Measurements from ENCODE around the gene TNN. TPM values are rescaled to one million over a fixed set of nuclear protein-coding genes. Genes with fewer than 3 reads are reported as not detected.

Gene TNN
- total RNA-seq, 1 experiment from 2014 or later, result not detected

DNA sequence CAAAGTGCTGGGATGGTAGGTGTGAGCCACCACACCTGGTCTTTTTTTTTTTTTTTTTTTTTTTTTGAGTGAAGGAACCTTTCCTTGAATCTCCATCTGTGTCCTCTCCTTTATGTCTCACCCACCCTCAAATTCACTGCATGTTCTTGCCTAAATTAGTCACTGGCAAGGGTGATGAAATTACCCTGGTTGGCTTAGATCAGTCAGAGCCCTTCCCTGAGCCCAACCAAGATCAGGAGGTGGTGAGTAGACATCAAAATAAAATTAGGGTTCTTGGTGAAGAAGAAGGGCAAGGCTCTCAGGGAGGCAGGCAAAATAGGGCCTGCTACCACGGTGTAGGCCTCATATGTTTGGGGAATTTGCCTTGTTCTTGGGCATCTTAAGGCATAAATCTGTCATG, 5.3 kb upstream of the TNN start:
- no peak for DNase-seq (ENCODE audit: low spot score)
- in situ Hi-C loops (cut with HindIII; ENCODE audit: low sequenced_read_pairs), result no loop called here

DNA sequence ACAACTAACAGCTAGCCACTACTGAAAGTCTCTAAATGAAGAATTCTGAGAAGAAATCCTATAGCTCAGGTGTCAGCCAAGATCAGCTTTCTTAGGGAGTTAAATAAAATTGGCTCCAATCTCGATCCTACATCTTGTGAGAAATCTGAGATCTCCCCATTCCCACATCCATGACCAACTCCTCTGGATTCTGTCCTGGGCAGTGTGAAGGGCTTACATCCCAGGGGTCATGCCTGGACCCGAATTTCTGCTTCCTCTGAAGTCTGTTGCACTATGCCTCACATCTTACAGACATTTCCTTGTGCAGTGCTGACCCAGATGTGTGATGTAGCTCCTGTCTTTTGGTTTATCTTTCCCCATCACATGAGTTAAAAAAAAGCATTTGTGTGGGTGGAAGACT, 4.8 kb upstream of the TNN start:
- DNase-seq (ENCODE audit: low spot score), result no peak
- in situ Hi-C loops (cut with HindIII; ENCODE audit: low sequenced_read_pairs), result no loop called here

DNA sequence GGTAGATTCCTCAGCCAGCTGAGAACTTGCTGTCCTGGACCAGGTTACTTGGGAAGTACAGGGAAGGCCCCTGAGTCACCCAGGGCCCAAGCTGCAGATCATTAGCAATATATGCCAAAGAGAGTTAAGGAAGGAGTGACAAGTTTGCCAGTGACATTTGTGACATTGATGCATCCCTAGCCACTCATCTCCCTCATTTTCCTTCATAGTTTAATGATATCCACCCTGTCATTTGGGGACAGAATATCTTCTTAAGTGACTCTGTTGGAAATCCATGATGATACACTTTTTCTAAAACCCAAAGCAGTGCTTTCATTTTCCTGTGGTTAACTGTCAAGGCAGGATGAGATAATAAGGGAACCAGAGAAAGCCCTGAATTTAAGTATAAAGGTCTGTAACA, 3.2 kb downstream of the TNN start:
- in situ Hi-C loops (cut with HindIII; ENCODE audit: low sequenced_read_pairs), result no loop called here
- no peak for DNase-seq (ENCODE audit: low spot score)

DNA sequence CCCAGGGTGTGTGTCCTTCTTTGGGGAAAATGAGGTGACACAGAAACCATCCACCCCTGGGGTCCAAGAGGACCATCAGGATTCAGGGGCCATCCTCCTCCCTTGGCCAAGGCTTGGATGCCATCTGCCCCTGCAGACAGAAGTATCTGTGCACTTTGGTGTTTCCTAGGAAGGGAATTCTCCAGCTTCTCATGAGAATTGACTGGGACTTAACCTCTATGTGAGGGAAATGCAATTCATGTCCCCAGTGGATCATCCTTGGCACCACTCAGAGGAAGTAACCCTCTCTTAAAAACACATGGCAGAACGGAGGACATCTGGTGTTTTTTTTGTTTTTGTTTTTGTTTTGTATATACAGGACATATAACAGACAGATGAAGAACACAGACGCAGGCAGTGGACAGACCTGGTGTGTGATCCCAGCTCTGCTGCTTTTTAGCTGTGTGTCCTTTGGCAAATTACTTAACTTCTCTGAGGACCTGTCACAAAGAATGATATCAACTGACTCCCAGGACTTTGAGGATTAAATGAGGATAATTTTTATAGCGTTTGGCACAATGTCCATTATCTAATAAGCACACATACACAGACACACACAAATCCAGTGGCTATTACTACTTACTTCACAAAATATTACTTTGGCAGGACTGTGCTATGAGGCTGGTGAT, 3.8 kb downstream of the TNN start:
- DNase-seq (ENCODE audit: low spot score), result no peak
- in situ Hi-C loops (cut with HindIII; ENCODE audit: low sequenced_read_pairs), result no loop called here

DNA sequence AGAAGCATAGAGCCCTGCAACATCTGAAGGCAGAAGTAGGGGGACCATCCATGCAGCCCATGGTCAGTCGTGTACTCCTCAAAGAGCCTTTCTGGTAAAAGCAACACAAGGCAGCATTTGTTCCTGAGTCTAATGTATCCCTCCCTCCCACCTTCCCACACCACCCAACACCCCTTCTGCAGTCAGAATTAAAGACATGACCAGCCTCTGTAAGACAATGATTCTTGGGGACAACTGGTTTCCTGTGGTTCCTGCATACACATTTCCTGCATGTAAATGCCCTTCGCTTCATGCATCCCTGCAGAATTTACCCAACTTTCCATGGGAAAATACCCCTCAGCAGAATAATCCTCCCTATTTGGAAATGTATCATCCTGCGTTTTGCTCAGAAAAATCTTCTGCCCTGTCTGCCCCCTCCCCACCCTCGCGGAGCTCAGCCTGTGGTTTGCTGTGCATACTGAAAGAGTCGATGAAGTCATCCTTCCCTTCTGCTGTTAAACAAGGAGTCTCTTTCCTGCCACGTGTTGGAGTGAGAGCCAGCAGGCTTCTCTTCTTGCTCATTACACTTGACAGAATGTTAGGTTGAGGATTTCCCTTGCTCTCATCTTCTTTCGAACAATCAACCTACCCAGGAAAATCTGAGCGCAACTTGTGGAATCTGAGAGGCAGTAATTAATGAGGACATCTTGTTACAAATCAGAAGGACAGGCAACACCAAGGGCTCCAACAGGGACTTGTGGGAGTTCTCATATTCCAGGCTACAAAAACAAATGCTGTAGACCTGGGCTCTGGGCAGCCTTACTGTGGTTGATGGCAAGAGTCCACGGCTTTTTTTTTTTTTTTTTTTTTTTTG, 4.7 kb downstream of the TNN start:
- peak; percentile 18 for DNase-seq (ENCODE audit: low spot score)
- in situ Hi-C loops (cut with HindIII; ENCODE audit: low sequenced_read_pairs), result no loop called here

DNA sequence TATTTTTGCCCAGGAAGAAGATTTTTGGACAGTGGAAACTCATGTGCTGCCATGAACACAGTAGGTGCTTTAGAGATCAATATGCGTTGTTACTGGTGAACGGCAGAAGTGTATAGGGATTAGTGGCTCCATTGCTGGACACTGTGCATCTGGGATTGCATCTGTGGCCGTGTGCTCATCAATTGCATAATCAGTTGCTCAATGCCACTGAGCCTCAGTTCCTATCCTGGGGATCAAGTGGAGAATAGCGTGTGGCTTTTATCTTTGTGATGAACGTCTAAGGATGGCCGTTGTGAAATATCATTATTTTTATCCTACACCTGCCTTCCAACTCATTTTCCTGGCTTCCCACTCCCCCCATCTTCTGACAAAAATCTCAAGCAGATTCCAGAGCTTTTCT, 5.4 kb downstream of the TNN start:
- no peak for DNase-seq (ENCODE audit: low spot score)
- in situ Hi-C loops (cut with HindIII; ENCODE audit: low sequenced_read_pairs), result no loop called here

DNA sequence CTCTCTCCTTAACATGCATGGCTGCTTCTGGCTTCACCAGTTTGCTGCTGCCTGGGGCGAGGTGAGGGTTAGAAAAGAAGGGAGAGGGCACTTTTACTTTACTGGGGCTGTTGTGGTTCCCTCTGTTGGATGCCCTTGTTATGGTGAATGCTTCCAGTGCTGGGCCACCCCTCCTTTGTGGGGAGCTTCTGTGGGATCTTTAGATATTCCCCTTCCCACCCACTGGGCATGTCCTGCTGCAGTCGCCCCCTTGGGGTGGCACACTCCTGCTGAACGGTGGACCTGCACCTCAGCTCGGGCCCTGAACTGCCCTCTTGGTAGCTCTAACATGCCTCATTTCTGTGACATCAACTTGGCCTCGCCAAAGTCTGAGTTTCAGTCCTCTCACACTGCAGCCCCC, 6.0 kb downstream of the TNN start:
- in situ Hi-C loops (cut with HindIII; ENCODE audit: low sequenced_read_pairs), result no loop called here
- no peak for DNase-seq (ENCODE audit: low spot score)

DNA sequence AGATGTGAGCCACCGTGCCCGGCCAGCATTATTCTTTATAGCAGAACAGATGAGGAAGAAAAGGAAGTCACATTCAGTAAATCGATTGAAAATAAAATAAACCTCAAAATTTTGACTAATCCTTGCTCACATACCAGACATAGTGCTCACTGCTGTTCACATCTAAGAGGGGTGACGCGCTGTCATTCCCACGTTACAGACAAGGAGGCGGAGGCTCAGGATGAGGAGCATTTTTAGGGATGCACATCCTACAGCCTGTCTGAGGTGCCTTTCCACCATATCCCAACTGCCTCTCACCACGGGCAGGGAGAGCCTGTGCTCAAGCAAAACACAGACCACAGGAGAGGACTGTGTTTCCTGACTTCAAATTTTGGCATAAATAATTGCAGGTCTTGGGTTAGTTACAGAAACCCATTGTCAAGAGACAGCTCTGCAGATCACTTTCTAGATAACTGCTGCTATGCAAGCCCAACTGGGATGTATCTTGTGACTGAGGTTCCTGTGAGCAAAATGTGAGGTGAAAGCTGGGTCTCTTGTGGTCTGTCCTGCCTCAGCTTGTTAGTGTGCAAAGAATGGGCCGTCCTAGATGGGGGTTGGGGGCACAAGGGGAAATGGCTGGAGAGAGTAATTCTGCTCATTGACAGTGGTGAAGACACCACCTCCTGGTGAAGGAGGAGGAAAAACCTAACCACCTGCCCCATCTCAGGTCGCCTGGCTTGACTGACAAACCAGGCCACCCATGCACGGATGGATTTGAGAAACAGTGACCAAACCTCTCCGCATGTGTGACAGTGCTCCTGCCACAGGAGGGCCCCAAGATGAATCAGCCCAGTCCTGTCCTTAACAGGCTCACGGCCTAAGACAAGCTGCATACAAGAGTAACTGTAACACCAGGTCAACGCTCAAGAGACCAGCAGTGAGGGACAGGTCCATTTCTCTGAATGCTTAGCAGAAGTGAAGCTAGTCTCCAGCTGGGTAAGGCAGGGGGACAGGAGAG, 8.2 kb downstream of the TNN start:
- DNase-seq (ENCODE audit: low spot score), result no peak
- in situ Hi-C loops (cut with HindIII; ENCODE audit: low sequenced_read_pairs), result no loop called here

DNA sequence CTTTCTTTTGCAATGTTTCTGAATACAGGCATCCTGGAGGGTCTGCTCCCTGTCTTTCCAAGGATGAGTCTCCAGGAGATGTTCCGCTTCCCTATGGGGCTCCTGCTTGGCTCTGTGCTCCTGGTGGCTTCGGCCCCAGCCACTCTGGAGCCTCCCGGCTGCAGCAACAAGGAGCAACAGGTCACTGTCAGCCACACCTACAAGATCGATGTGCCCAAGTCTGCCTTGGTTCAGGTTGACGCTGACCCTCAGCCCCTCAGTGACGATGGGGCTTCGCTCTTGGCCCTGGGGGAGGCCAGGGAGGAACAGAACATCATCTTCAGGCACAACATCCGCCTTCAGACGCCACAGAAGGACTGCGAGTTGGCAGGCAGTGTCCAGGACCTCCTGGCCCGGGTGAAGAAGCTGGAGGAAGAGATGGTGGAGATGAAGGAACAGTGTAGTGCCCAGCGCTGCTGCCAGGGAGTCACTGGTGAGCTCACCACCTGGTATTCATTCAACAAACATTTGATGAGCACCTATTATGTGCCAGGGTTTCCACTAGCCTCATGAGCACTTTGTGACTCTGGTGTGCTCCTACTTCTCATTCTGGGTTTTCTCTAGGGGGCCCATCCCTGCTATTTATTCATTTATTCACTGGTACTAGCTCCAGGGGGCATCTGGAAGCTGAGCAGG, 9.9 kb downstream of the TNN start:
- in situ Hi-C loops (cut with HindIII; ENCODE audit: low sequenced_read_pairs), result no loop called here
- no peak for DNase-seq (ENCODE audit: low spot score)

DNA sequence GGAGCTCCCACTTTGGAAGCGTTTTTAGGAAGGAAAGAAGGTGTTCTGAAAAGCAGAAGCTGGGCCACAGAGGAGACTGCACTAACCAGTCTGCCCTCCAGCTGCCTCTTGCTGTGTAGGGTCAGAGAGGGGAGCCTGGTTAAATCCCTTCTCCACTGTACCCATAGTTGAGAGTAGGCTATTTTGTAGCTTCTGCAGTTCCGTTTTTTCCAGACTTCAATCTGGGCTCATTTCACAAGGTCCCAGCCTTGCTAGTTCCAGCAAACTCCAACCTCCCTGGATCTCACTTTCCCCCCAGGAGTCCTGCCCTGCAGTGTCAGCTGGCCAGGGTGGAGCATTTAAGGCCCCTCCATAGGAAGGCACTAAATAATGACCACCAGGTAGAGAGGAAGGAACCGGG, 11.0 kb downstream of the TNN start:
- DNase-seq (ENCODE audit: low spot score), result no peak
- in situ Hi-C loops (cut with HindIII; ENCODE audit: low sequenced_read_pairs), result no loop called here

DNA sequence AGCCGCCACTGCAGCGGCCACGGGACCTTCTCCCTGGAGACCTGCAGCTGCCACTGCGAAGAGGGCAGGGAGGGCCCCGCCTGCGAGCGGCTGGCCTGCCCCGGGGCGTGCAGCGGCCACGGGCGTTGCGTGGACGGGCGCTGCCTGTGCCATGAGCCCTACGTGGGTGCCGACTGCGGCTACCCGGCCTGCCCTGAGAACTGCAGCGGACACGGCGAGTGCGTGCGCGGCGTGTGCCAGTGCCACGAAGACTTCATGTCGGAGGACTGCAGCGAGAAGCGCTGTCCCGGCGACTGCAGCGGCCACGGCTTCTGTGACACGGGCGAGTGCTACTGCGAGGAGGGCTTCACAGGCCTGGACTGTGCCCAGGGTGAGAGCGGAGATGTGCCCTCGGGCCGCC, 11.7 kb downstream of the TNN start:
- in situ Hi-C loops (cut with HindIII; ENCODE audit: low sequenced_read_pairs), result no loop called here
- DNase-seq (ENCODE audit: low spot score), result no peak

DNA sequence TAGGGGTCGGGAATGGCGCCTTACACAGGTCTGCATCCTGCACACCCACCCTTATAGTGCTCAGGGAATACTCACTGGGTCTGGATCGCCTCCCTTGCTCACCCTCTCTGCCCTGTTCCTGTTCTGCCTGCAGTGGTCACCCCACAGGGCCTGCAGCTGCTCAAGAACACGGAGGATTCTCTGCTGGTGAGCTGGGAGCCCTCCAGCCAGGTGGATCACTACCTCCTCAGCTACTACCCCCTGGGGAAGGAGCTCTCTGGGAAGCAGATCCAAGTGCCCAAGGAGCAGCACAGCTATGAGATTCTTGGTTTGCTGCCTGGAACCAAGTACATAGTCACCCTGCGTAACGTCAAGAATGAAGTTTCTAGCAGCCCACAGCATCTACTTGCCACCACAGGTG, 12.4 kb downstream of the TNN start:
- DNase-seq (ENCODE audit: low spot score), result no peak
- in situ Hi-C loops (cut with HindIII; ENCODE audit: low sequenced_read_pairs), result no loop called here

DNA sequence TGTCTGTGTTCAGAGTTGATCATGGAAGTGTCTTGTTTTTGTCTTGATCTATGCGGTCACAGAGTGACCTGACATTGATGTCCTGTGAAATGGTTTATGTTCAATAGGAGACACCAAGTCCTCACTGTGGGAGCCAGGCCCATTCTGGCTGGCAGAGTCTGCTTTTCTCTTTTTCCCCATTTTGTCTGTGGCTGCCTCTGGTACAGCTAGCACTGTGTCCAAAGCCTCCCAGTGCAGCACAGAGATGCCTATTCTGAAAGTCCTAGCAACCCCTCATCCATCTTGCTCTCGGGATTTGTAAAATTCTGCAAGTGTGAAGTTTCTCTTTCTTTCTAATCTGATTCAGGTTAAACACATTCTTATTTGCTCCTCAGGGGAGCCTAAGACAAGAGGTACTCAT, 14.3 kb downstream of the TNN start:
- DNase-seq (ENCODE audit: low spot score), result no peak
- in situ Hi-C loops (cut with HindIII; ENCODE audit: low sequenced_read_pairs), result no loop called here

DNA sequence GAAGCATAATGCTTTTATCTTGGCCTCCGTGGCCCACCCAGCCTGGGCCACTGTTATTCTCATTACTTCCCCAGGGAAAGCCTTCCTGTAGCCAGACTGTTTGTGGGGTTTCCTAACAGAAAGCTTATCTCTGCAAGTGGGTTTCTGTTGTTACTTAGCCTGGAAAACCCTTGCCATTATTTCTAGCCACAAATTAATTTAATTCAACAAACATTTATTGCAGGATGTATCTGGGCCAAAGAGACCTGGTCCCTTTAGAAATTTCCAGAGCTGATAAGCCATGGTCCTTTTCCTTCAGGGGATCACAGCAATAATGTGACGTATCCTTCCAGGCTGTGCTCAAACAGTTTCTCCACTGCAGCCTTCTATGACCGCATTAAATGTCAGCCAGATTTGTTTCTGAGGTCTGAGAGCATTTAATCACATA, 20.9 kb downstream of the TNN start:
- no peak for DNase-seq (ENCODE audit: low spot score)
- in situ Hi-C loops (cut with HindIII; ENCODE audit: low sequenced_read_pairs), result no loop called here

DNA sequence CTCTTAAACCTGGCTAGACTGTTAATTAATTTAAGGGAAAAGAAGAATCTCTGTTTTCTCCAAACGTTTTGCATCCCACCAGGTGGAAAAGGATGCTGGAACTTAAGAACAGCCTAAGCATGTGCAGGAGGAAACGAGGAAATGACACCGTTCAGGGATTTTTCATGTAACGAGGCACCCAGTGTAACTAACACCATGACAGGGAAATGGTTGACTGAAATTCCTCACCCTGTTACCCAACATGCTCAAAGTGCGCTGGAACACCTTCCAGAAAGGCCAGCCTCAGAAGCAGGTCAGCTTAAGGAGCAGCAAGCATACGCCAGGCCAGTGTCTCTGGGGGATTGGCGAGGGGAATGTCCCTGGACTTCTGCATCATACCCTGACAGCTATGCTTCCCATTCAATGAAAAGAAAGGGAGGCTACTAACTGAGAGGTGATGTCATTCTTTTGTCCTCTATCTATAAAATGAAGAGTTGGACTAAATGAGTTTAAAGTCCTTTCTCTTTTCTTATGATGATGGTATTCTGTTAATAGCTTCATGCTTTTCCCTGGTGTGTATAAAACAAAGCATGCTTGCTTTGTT, 21.6 kb downstream of the TNN start:
- DNase-seq (ENCODE audit: low spot score), result no peak
- in situ Hi-C loops (cut with HindIII; ENCODE audit: low sequenced_read_pairs), result no loop called here

DNA sequence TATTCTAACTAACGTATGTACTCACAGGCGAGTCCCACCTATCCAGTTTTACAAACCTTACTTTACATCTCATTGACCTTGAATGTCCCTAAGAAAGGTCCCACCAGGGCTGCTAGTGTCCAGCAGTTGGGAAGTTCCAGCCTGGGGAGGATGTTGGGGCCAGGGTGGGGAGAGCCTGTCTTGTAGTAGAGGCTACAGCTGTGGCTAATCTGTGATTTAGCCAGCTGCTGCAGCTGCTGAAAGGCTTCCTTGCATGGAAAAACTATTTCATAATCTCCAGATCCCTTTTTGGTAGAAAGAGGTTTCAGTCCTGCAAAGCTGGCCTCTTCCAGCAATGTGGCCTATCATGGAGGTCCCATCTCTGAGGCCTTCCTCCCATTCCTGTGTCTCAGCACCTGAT, 23.1 kb downstream of the TNN start:
- DNase-seq (ENCODE audit: low spot score), result no peak
- in situ Hi-C loops (cut with HindIII; ENCODE audit: low sequenced_read_pairs), result no loop called here

DNA sequence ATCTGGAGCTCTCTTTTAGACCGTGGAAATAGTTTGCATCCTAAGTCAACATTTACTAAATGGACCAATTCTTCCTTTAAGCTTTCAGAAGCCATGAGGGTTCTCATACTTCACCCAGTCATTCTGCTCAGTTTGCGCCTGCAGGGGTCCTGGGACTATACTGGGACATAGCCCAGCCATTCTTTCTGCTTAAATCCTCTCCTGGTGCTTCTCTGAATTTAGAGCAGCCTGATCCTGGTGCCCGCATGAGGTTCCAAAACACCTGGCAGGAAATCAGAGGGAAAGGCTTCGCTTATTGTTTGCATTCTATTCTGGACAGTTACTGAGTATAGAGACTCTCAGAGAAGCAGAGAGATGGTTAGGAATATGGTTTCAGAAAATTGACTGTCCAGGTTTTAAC, 27.0 kb downstream of the TNN start:
- DNase-seq (ENCODE audit: low spot score), result no peak
- in situ Hi-C loops (cut with HindIII; ENCODE audit: low sequenced_read_pairs), result no loop called here

DNA sequence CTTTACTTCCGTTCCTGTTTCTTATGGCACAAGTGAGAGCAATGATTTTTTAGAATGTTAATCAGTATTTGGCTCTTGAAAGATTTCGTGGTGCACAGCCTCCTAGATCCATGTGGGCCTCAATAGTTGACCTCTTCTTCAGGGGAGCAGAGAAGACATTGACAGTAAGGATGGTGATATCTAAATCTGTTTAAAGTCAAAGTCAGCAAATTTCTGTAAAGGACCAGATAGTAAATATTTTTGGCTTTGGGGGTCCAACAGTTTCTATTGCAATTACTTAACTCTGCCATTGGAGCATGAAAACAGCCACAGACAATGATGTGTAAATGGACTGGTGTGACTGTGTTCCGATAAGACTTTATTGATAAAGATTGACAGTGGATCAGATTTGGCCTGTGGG, 27.4 kb downstream of the TNN start:
- no peak for DNase-seq (ENCODE audit: low spot score)
- in situ Hi-C loops (cut with HindIII; ENCODE audit: low sequenced_read_pairs), result no loop called here
